Renal cortex interstitium (tissue), 11 donors: Measurements from ENCODE around the gene TRPC4AP. TPM values are rescaled to one million over a fixed set of nuclear protein-coding genes. Genes with fewer than 3 reads are reported as not detected.

Source experiments
- DNase-seq, 11 donors: peaks; one replicate each; pipeline ENCODE4 v3.0.0-alpha.2; 2013; ENCODE audit warnings: low read depth in 9 of 11, low spot score in 4 of 11; ENCODE audit errors: extremely low read depth in 1 of 11
- polyA plus RNA-seq, 3 donors: library from polyadenylated mRNA; unstranded; fragments of 120-200 nt; gene quantifications; one replicate each; pipeline ENCODE4 v1.2.1, GENCODE V29; 2013; ENCODE audit not compliant: insufficient read length in 3 of 3

TRPC4AP gene
- polyA plus RNA-seq, 3 donors: 66.6 to 69.2 (median 68.0) TPM

- DNase-seq: no peak
These were observed 65.3 kb downstream of the TRPC4AP start for GRCh38 chr20:35027301-35027700.

GRCh38 chr20:35025116-35025515, 67.5 kb downstream of the TRPC4AP start:
- DNase-seq: no peak

- DNase-seq: no peak
These were observed 69.0 kb downstream of the TRPC4AP start for GRCh38 chr20:35023624-35024023.

- DNase-seq: no peak
These were observed 70.8 kb downstream of the TRPC4AP start for GRCh38 chr20:35021831-35022230.

- DNase-seq: no peak
These were observed 71.5 kb downstream of the TRPC4AP start for GRCh38 chr20:35021063-35021462.

GRCh38 chr20:35020108-35020928, 72.3 kb downstream of the TRPC4AP start:
- DNase-seq: no peak

- DNase-seq: no peak
These were observed 73.8 kb downstream of the TRPC4AP start for GRCh38 chr20:35018590-35019371.

- DNase-seq: no peak
These were observed 75.3 kb downstream of the TRPC4AP start for GRCh38 chr20:35017099-35017835.

GRCh38 chr20:35015863-35016193, 76.8 kb downstream of the TRPC4AP start:
- DNase-seq: no peak

GRCh38 chr20:35014537-35014936, 78.1 kb downstream of the TRPC4AP start:
- DNase-seq: no peak

- peak in 1 of 11 donors; percentile 4 for DNase-seq
These were observed 78.9 kb downstream of the TRPC4AP start for GRCh38 chr20:35013421-35014411.

- DNase-seq: no peak
These were observed 80.2 kb downstream of the TRPC4AP start for GRCh38 chr20:35012227-35013069.

- no peak for DNase-seq
These were observed 80.9 kb downstream of the TRPC4AP start for GRCh38 chr20:35011589-35012226.

- DNase-seq: no peak
These were observed 82.0 kb downstream of the TRPC4AP start for GRCh38 chr20:35010405-35011192.

GRCh38 chr20:35009665-35010328, 82.8 kb downstream of the TRPC4AP start:
- no peak for DNase-seq
